ENCODE results near the gene TET3. TPM values are rescaled to one million over a fixed set of nuclear protein-coding genes. Genes with fewer than 3 reads are reported as not detected.

Gene TET3
- total RNA-seq, 6 experiments from 2014 or later = 3.7 to 6.8 (median 5.1) TPM

GRCh38 chr2:73993376-73993775 is 8.7 kb downstream of the TET3 start:
- no peak overlapping the region for H3K4me3 ChIP-seq
- no peak for DNase-seq
- WGBS (ENCODE audit: insufficient coverage, low coverage, low lambda C conversion rate, missing lambda C conversion rate) = 66% methylated on average over 3 of the region's 3 CpGs
- peaks cover 0 to 3% (median 0%) of the 10 kb centered on the region in 4 donors for H3K4me1 ChIP-seq
- no peak overlapping the region for H3K27ac ChIP-seq
- intact Hi-C loops (cut with DNase I) = no loop called here
- ATAC-seq = no peak
- no peaks in the 10 kb centered on the region for H3K36me3 ChIP-seq
- no peaks in the 10 kb centered on the region for H3K9me3 ChIP-seq
- no peak for TF ChIP-seq POLR2A (IDR thresholded peaks at IDR 0.05)
- TF ChIP-seq CTCF (IDR thresholded peaks at IDR 0.05) = no peak
- H3K27me3 ChIP-seq = no peaks in the 10 kb centered on the region

DNA sequence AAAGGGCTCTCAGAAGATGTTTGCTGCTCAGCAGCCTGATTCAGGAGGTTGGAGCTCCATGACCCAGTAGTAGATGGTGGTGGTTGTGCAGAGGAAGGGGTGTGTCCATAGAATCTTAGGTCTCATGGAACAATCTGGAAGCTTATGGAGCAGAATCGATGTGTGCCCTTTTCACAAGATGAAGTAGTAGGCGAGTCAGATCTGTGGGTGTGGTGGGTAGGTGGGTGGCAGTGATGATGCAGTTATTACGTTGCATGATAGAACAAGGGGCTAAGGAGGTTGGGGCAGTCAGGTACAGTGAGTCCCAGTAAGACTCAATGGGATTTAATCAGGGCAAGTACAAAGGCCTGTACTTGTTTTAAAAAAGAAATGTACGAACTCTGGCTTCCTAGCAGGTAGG is 9.1 kb downstream of the TET3 start:
- no peak for TF ChIP-seq POLR2A (IDR thresholded peaks at IDR 0.05)
- no peak for TF ChIP-seq CTCF (IDR thresholded peaks at IDR 0.05)
- 86% methylated on average over 4 of the region's 4 CpGs for WGBS (ENCODE audit: insufficient coverage, low coverage, low lambda C conversion rate, missing lambda C conversion rate)

DNA sequence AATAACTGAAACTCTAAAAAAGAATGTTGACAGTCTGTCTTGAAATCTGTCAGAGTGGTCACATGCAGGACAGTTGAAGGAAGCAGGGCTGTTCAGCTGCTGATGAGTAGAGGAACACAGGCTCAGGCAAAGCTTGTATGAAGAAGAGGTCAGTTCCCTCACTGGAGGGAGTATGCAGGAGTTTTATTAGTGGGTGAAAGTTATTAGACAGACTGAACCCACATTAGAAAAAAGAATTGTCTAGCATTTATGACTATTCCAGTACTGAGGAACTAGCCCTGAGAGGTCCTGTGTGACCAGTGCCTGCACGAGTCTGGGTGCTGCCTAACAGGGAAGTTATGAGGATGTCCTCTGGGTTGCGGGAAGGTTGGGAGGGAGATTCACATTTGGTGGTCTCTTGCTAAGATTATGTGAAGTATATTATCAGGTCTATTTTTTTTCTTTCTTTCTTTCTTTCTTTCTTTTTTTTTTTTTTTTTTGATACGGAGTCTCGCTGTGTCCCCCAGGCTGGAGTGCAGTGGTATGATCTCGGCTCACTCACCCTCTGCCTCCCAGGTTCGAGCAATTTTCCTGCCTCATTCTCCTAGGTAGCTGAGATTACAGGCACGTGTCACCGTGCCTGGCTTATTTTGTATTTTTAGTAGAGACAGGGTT is 9.6 kb downstream of the TET3 start:
- Histone ChIP-seq H3K9me3 (no peaks in the 10 kb centered on the region), H3K27me3 (no peaks in the 10 kb centered on the region), H3K36me3 (no peaks in the 10 kb centered on the region), H3K27ac (no peak overlapping the region), H3K4me1 (no peaks in the 10 kb centered on the region), H3K4me3 (no peak overlapping the region)
- intact Hi-C loops (cut with DNase I) = no loop called here
- ATAC-seq = peak in 3 of 4 donors; percentile 34 to 58 (median 42)
- no peak for DNase-seq
- TF ChIP-seq POLR2A (IDR thresholded peaks at IDR 0.05) (no peak), CTCF (IDR thresholded peaks at IDR 0.05) (no peak)
- 84% methylated on average over 8 of the region's 8 CpGs for WGBS (ENCODE audit: insufficient coverage, low coverage, low lambda C conversion rate, missing lambda C conversion rate)

More for the DNA sequence above, 9.1 kb downstream of the TET3 start:
- no peaks in the 10 kb centered on the region for H3K27me3 ChIP-seq
- H3K27ac ChIP-seq = no peak overlapping the region
- DNase-seq (no peak), ATAC-seq (no peak)
- no peaks in the 10 kb centered on the region for H3K4me1 ChIP-seq
- H3K36me3 ChIP-seq = no peaks in the 10 kb centered on the region
- H3K9me3 ChIP-seq = no peaks in the 10 kb centered on the region
- H3K4me3 ChIP-seq = no peak overlapping the region
- intact Hi-C loops (cut with DNase I) = no loop called here

- TF ChIP-seq CTCF (IDR thresholded peaks at IDR 0.05) (no peak), POLR2A (IDR thresholded peaks at IDR 0.05) (no peak)
- no CpG with 5 or more reads among the region's 5 CpGs for WGBS (ENCODE audit: insufficient coverage, low coverage, low lambda C conversion rate, missing lambda C conversion rate)
- peaks cover 0 to 7% (median 0%) of the 10 kb centered on the region in 4 donors for H3K4me1 ChIP-seq
- intact Hi-C loops (cut with DNase I) = no loop called here
- no peak for ATAC-seq
- no peak for DNase-seq
- no peaks in the 10 kb centered on the region for H3K9me3 ChIP-seq
- H3K4me3 ChIP-seq = no peak overlapping the region
- H3K27ac ChIP-seq = no peak overlapping the region
- H3K27me3 ChIP-seq = no peaks in the 10 kb centered on the region
- H3K36me3 ChIP-seq = no peaks in the 10 kb centered on the region
These were observed 11.1 kb downstream of the TET3 start for GRCh38 chr2:73995810-73996209.
